Brain microvascular endothelial cell (primary cell): ENCODE results near the gene FAM20A.

Experiments
- DNase-seq: peaks from one replicate; pipeline ENCODE4 v3.0.0-alpha.2; 2020
- H3K27ac ChIP-seq: fragments of 250-450 bp; sonication (Bioruptor Pico); 2 replicates; pipeline ENCODE4 v1.5.1; 2020; ENCODE audit warnings: mild to moderate bottlenecking, moderate library complexity
- H3K27me3 ChIP-seq: fragments of 250-450 bp; sonication (Bioruptor Pico); replicated peaks from 2 replicates; pipeline ENCODE4 v1.5.1; 2020; ENCODE audit warnings: mild to moderate bottlenecking
- H3K36me3 ChIP-seq: fragments of 250-450 bp; sonication (Bioruptor Pico); replicated peaks from 2 replicates; pipeline ENCODE4 v1.5.1; 2020; ENCODE audit warnings: mild to moderate bottlenecking
- H3K4me3 ChIP-seq: 2 replicates; pipeline ENCODE4 v1.5.1; 2011; ENCODE audit warnings: low read depth, mild to moderate bottlenecking, control low read depth, low read length, moderate library complexity
- CTCF ChIP-seq: IDR thresholded peaks from 2 replicates; pipeline ENCODE4 v1.5.1; 2011; ENCODE audit warnings: low read depth, mild to moderate bottlenecking, moderate library complexity, low read length, control low read depth, inconsistent platforms; ENCODE audit errors: missing control alignments
- in situ Hi-C: cut with HindIII; loops from 2 replicates; pipeline ENCODE4 v1.10.0; 2017; ENCODE audit warnings: low sequenced_read_pairs, low pct_ligation_motif_present

The FAM20A gene

GRCh38 chr17:68513932-68514331 lies 87.2 kb downstream of the FAM20A start:
- Histone ChIP-seq H3K27ac (peak overlapping the region; percentile 98), H3K4me3 (peak overlapping the region; percentile 86), H3K27me3 (no peaks in the 10 kb centered on the region), H3K36me3 (peaks cover 25% of the 10 kb centered on the region)
- DNase-seq, result no peak
- in situ Hi-C loops, result no loop called here
- no peak for TF ChIP-seq CTCF

- H3K4me3 ChIP-seq, result peak overlapping the region; percentile 86
- peak; percentile 38 for DNase-seq
- in situ Hi-C loops, result no loop called here
- peak overlapping the region; percentile 98 for H3K27ac ChIP-seq
- H3K27me3 ChIP-seq, result no peaks in the 10 kb centered on the region
- H3K36me3 ChIP-seq, result peaks cover 18% of the 10 kb centered on the region
- no peak for TF ChIP-seq CTCF
Measured at GRCh38 chr17:68512960-68513474, 88.2 kb downstream of the FAM20A start.

GRCh38 chr17:68512247-68512959 lies 88.8 kb downstream of the FAM20A start, which contains the start of gene PRKAR1A:
PRKAR1A (plus strand) TSS chr17:68512430; CDS start chr17:68515400, 2,970 bp downstream.
- no peaks in the 10 kb centered on the region for H3K27me3 ChIP-seq
- peaks cover 12% of the 10 kb centered on the region for H3K36me3 ChIP-seq
- peak within 1 kb of the TSS; percentile 98 for H3K27ac ChIP-seq
- peak; percentile 91 for DNase-seq
- in situ Hi-C loops, result no loop called here
- no peak for TF ChIP-seq CTCF
- peak within 1 kb of the TSS; percentile 86 for H3K4me3 ChIP-seq

GRCh38 chr17:68511671-68512246 lies 89.4 kb downstream of the FAM20A start:
- H3K4me3 ChIP-seq, result peak overlapping the region; percentile 86
- H3K27me3 ChIP-seq, result no peaks in the 10 kb centered on the region
- peak overlapping the region; percentile 98 for H3K27ac ChIP-seq
- peak; percentile 46 for DNase-seq
- H3K36me3 ChIP-seq, result peaks cover 5% of the 10 kb centered on the region
- no peak for TF ChIP-seq CTCF
- in situ Hi-C loops, result no loop called here

- TF ChIP-seq CTCF, result peak; percentile 20
- no peak for DNase-seq
- in situ Hi-C loops, result no loop called here
- peak overlapping the region; percentile 86 for H3K4me3 ChIP-seq
- H3K27me3 ChIP-seq, result no peaks in the 10 kb centered on the region
- H3K36me3 ChIP-seq, result peaks cover 4% of the 10 kb centered on the region
- H3K27ac ChIP-seq, result peak overlapping the region; percentile 98
Measured at GRCh38 chr17:68511254-68511670, 89.9 kb downstream of the FAM20A start.
